Fibroblast of lung (primary cell): ENCODE data around the gene NCOA1. TPM values are rescaled to one million over a fixed set of nuclear protein-coding genes. Genes with fewer than 3 reads are reported as not detected.
"Not testable (repeated sequence)": the region's sequence is repeated elsewhere in the genome, so short reads cannot be mapped to it uniquely, and the experiment has no call there.

Source experiments
- DNase-seq, 2 donors: peaks; one replicate each; pipeline versions ENCODE4 v3.0.0 to v3.0.0-alpha.2; 2010; ENCODE audit warnings: low read depth in 2 of 2
- H2AFZ ChIP-seq: 2 replicates; pipeline ENCODE4 v1.5.1; 2012; ENCODE audit warnings: low read length, control low read depth, inconsistent platforms
- H3K27ac ChIP-seq: 2 replicates; pipeline ENCODE4 v1.5.1; 2011; ENCODE audit warnings: low read length, control low read depth; ENCODE audit not compliant: insufficient read depth
- H3K27me3 ChIP-seq: 2 replicates; pipeline ENCODE4 v1.5.1; 2011; ENCODE audit warnings: mild to moderate bottlenecking, low read length; ENCODE audit not compliant: control insufficient read depth, insufficient read depth
- H3K36me3 ChIP-seq: 2 replicates; pipeline ENCODE4 v1.5.1; 2011; ENCODE audit warnings: low read length; ENCODE audit not compliant: control insufficient read depth, insufficient read depth
- H3K4me1 ChIP-seq: 2 replicates; pipeline ENCODE4 v1.5.1; 2011; ENCODE audit warnings: low read length; ENCODE audit not compliant: control insufficient read depth, insufficient read depth; ENCODE audit errors: extremely low read depth
- H3K4me2 ChIP-seq: 2 replicates; pipeline ENCODE4 v1.5.1; 2011; ENCODE audit warnings: low read length, control low read depth; ENCODE audit not compliant: insufficient read depth; ENCODE audit errors: extremely low read depth
- H3K4me3 ChIP-seq, 4 experiments: fragments of 200-600 bp in 1 of 4; sonication (generic) in 1 of 4; replicated peaks in 1 of 4; 2 replicates each; pipeline ENCODE4 v1.5.1; 2011 to 2016; ENCODE audit warnings: low read length in 4 of 4, low read depth in 3 of 4, mild to moderate bottlenecking in 3 of 4, control low read depth in 2 of 4, inconsistent platforms in 1 of 4, mixed read lengths in 1 of 4; ENCODE audit not compliant: insufficient read depth in 1 of 4; ENCODE audit errors: control extremely low read depth in 1 of 4
- H3K79me2 ChIP-seq: 2 replicates; pipeline ENCODE4 v1.5.1; 2012; ENCODE audit warnings: mild to moderate bottlenecking, low read length, inconsistent platforms; ENCODE audit not compliant: control insufficient read depth, insufficient read depth
- H3K9ac ChIP-seq: 2 replicates; pipeline ENCODE4 v1.5.1; 2011; ENCODE audit warnings: mild to moderate bottlenecking, low read length, control low read depth; ENCODE audit not compliant: insufficient read depth
- H3K9me3 ChIP-seq: 2 replicates; pipeline ENCODE4 v1.5.1; 2012; ENCODE audit warnings: low read depth, low read length; ENCODE audit not compliant: control insufficient read depth, insufficient read depth
- H4K20me1 ChIP-seq: 2 replicates; pipeline ENCODE4 v1.5.1; 2011; ENCODE audit warnings: low read length; ENCODE audit not compliant: control insufficient read depth, insufficient read depth; ENCODE audit errors: extremely low read depth
- CTCF ChIP-seq, 2 donors: IDR thresholded peaks in 1 of 2; conservative IDR thresholded peaks in 1 of 2; 1 replicate in 1 of 2; 2 replicates in 1 of 2; pipeline ENCODE4 v1.5.1; 2011 to 2012; ENCODE audit warnings: low read length in 2 of 2, control low read depth in 1 of 2, inconsistent platforms in 1 of 2, low read depth in 1 of 2, mild to moderate bottlenecking in 1 of 2
- EZH2 ChIP-seq: IDR thresholded peaks from 2 replicates; pipeline ENCODE4 v1.5.1; 2012; ENCODE audit warnings: low read length, control low read depth, mild to moderate bottlenecking; ENCODE audit errors: missing control alignments
- polyA plus RNA-seq, 2 donors: library from polyadenylated mRNA; depleted of rRNA in 1 of 2; stranded (reverse) in 1 of 2; unstranded in 1 of 2; fragments of >200 nt; gene quantifications; 2 replicates each; pipeline ENCODE4 v1.2.1, GENCODE V29; 2011 to 2012; ENCODE audit warnings: missing spikeins in 1 of 2
- total RNA-seq: library from RNA; depleted of rRNA; stranded (reverse); fragments of >200 nt; gene quantifications from 2 replicates; pipeline ENCODE4 v1.2.1, GENCODE V29; 2014

NCOA1 gene
- total and polyA plus RNA-seq, 2 donors (not counting 1 experiment from before 2014, with no cell fraction given) = 15.5 to 19.8 TPM

GRCh38 chr2:24568551-24568950 lies 77.5 kb downstream of the NCOA1 start:
- DNase-seq = no peak
- no peaks in the 10 kb centered on the region for H3K79me2 ChIP-seq
- TF ChIP-seq CTCF (conservative IDR thresholded peaks at IDR 0.05 in 1 of 2, IDR thresholded peaks at IDR 0.05 in 1 of 2; ENCODE audit: low read depth in 1 of 2, low read length in 2 of 2) = no peak
- TF ChIP-seq EZH2 = no peak
- H3K27me3 ChIP-seq = no peaks in the 10 kb centered on the region
- no peaks in the 10 kb centered on the region for H3K4me1 ChIP-seq
- no peaks in the 10 kb centered on the region for H3K9me3 ChIP-seq
- no peaks in the 10 kb centered on the region for H3K36me3 ChIP-seq
- no peak overlapping the region for H3K27ac ChIP-seq
- H3K4me3 ChIP-seq = no peak overlapping the region
- no peak overlapping the region for H3K4me2 ChIP-seq
- no peak overlapping the region for H2AFZ ChIP-seq
- no peak overlapping the region for H3K9ac ChIP-seq
- no peaks in the 10 kb centered on the region for H4K20me1 ChIP-seq

- H3K36me3 ChIP-seq, H4K20me1 ChIP-seq, H3K4me1 ChIP-seq, H3K4me2 ChIP-seq, H2AFZ ChIP-seq, H3K9ac ChIP-seq, DNase-seq, H3K27ac ChIP-seq, H3K4me3 ChIP-seq, H3K27me3 ChIP-seq, H3K79me2 ChIP-seq, H3K9me3 ChIP-seq: not testable (repeated sequence)
Observed at GRCh38 chr2:24569565-24569964, 78.5 kb downstream of the NCOA1 start.

- H3K4me2 ChIP-seq = no peak overlapping the region
- H2AFZ ChIP-seq = no peak overlapping the region
- no peaks in the 10 kb centered on the region for H3K79me2 ChIP-seq
- no peak overlapping the region for H3K9ac ChIP-seq
- TF ChIP-seq EZH2 (no peak), CTCF (conservative IDR thresholded peaks at IDR 0.05 in 1 of 2, IDR thresholded peaks at IDR 0.05 in 1 of 2; ENCODE audit: low read depth in 1 of 2, low read length in 2 of 2) (no peak)
- H3K9me3 ChIP-seq = no peaks in the 10 kb centered on the region
- H3K4me3 ChIP-seq = no peak overlapping the region
- DNase-seq = no peak
- H3K4me1 ChIP-seq = no peaks in the 10 kb centered on the region
- H3K36me3 ChIP-seq = no peaks in the 10 kb centered on the region
- no peak overlapping the region for H3K27ac ChIP-seq
- no peaks in the 10 kb centered on the region for H4K20me1 ChIP-seq
- no peaks in the 10 kb centered on the region for H3K27me3 ChIP-seq
Observed at GRCh38 chr2:24570225-24570624, 79.2 kb downstream of the NCOA1 start.
